Lower lobe of right lung (tissue), 2 donors: ENCODE data around the gene ANKS1B. TPM values are rescaled to one million over a fixed set of nuclear protein-coding genes. Genes with fewer than 3 reads are reported as not detected.

ENCODE experiments used
- ATAC-seq, 2 donors: fragments of 200-7000 bp; cut with Tn5 transposase; one replicate each; pipeline ENCODE4 v1.9.1; 2020 to 2022; ENCODE audit warnings: mild to moderate bottlenecking in 2 of 2, moderate library complexity in 2 of 2
- DNase-seq: peaks from one replicate; pipeline ENCODE4 v3.0.0-alpha.2; 2020
- H3K27ac ChIP-seq: fragments of 200-600 bp; one replicate; pipeline ENCODE4 v1.8.0; 2022
- H3K27me3 ChIP-seq: fragments of 200-600 bp; one replicate; pipeline ENCODE4 v1.8.0; 2022; ENCODE audit warnings: low read depth
- H3K36me3 ChIP-seq: fragments of 200-600 bp; one replicate; pipeline ENCODE4 v1.8.0; 2022; ENCODE audit warnings: mild to moderate bottlenecking
- H3K4me1 ChIP-seq: fragments of 200-600 bp; one replicate; pipeline ENCODE4 v1.8.0; 2022
- H3K4me3 ChIP-seq: fragments of 200-600 bp; one replicate; pipeline ENCODE4 v1.8.0; 2022; ENCODE audit warnings: mild to moderate bottlenecking
- H3K9me3 ChIP-seq: fragments of 200-600 bp; one replicate; pipeline ENCODE4 v1.8.0; 2022
- intact Hi-C: fragments of 100-400 bp; cut with DNase I; formaldehyde crosslinking; loops from one replicate; pipeline ENCODE4 v1.11.0; 2022
- total RNA-seq: library from RNA; stranded (reverse); fragmentation: NEBNext Ultra II Directional; extraction: Animal tissue kit (Norgen Biotek cat#: 25700); gene quantifications from one replicate; pipeline ENCODE4 v1.2.1, GENCODE V29; 2021
- TF ChIP-seq, protein P1 (sequence below): fragments of 200-600 bp; IDR thresholded peaks from one replicate; pipeline ENCODE4 v1.8.0; 2022; ENCODE audit warnings: antibody characterized with exemption, mild to moderate bottlenecking
- donor health status: DM: no; HTN: yes; CAD: no; lungs with severe emphysema.

The ANKS1B gene
- total RNA-seq, 1 donor from 2014 or later: 4.0 TPM

- Histone ChIP-seq H3K36me3 (no peaks in the 10 kb centered on the region), H3K27ac (no peak overlapping the region), H3K9me3 (no peaks in the 10 kb centered on the region), H3K4me3 (no peak overlapping the region), H3K4me1 (no peaks in the 10 kb centered on the region), H3K27me3 (no peaks in the 10 kb centered on the region)
- DNase-seq (no peak), ATAC-seq (no peak)
- TF ChIP-seq, protein P1, sequence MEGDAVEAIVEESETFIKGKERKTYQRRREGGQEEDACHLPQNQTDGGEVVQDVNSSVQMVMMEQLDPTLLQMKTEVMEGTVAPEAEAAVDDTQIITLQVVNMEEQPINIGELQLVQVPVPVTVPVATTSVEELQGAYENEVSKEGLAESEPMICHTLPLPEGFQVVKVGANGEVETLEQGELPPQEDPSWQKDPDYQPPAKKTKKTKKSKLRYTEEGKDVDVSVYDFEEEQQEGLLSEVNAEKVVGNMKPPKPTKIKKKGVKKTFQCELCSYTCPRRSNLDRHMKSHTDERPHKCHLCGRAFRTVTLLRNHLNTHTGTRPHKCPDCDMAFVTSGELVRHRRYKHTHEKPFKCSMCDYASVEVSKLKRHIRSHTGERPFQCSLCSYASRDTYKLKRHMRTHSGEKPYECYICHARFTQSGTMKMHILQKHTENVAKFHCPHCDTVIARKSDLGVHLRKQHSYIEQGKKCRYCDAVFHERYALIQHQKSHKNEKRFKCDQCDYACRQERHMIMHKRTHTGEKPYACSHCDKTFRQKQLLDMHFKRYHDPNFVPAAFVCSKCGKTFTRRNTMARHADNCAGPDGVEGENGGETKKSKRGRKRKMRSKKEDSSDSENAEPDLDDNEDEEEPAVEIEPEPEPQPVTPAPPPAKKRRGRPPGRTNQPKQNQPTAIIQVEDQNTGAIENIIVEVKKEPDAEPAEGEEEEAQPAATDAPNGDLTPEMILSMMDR: no peak
- intact Hi-C loops: no loop called here
Measured at GRCh38 chr12:99495799-99496198, 488.9 kb downstream of the ANKS1B start.

GRCh38 chr12:99493197-99493596 lies 491.5 kb downstream of the ANKS1B start:
- Histone ChIP-seq H3K4me1 (no peaks in the 10 kb centered on the region), H3K36me3 (no peaks in the 10 kb centered on the region), H3K27me3 (no peaks in the 10 kb centered on the region), H3K9me3 (no peaks in the 10 kb centered on the region), H3K4me3 (no peak overlapping the region), H3K27ac (no peak overlapping the region)
- DNase-seq: no peak
- TF ChIP-seq, protein P1: no peak
- intact Hi-C loops: no loop called here
- ATAC-seq: no peak

GRCh38 chr12:99486277-99486676 lies 498.5 kb downstream of the ANKS1B start:
- DNase-seq: no peak
- intact Hi-C loops: no loop called here
- Histone ChIP-seq H3K27ac (no peak overlapping the region), H3K36me3 (no peaks in the 10 kb centered on the region), H3K27me3 (no peaks in the 10 kb centered on the region), H3K4me1 (no peaks in the 10 kb centered on the region), H3K4me3 (no peak overlapping the region), H3K9me3 (peaks cover 8% of the 10 kb centered on the region)
- TF ChIP-seq, protein P1: no peak
- no peak for ATAC-seq

- intact Hi-C loops: no loop called here
- ATAC-seq: no peak
- TF ChIP-seq, protein P1: no peak
- Histone ChIP-seq H3K4me1 (no peaks in the 10 kb centered on the region), H3K4me3 (no peak overlapping the region), H3K27ac (no peak overlapping the region), H3K36me3 (no peaks in the 10 kb centered on the region), H3K27me3 (no peaks in the 10 kb centered on the region), H3K9me3 (no peaks in the 10 kb centered on the region)
- no peak for DNase-seq
Measured at GRCh38 chr12:99479149-99479548, 505.6 kb downstream of the ANKS1B start.

DNA sequence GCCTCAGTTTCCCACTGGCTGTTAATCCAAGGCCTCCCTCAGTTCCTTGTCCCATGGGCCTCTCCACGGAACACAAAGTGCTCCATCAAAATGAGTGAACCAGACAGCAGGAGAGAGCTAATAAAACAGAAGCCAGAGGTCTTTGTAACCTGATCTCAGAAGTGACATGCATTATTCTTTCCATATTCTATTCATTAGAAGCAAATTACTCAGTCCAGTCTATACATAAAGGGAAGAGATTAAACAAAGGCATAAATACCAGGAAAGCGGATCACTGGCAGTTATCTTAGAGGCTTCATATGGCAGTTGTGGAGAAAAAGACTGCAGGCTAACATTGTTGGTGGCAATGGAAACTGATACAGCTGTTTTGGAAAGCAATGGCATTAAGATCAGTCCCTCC lies 507.8 kb downstream of the ANKS1B start:
- no peak for DNase-seq

More for the DNA sequence above, 507.8 kb downstream of the ANKS1B start:
- TF ChIP-seq, protein P1: no peak
- no peak overlapping the region for H3K27ac ChIP-seq
- intact Hi-C loops: no loop called here
- ATAC-seq: no peak
- H3K4me1 ChIP-seq: no peaks in the 10 kb centered on the region
- H3K4me3 ChIP-seq: no peak overlapping the region
- H3K27me3 ChIP-seq: no peaks in the 10 kb centered on the region
- H3K9me3 ChIP-seq: no peaks in the 10 kb centered on the region
- no peaks in the 10 kb centered on the region for H3K36me3 ChIP-seq
